Measurements from ENCODE around the gene PCLAF. TPM values are rescaled to one million over a fixed set of nuclear protein-coding genes. Genes with fewer than 3 reads are reported as not detected.
A peak's percentile ranks its signal among the peaks of the same experiment; 100 is the strongest.
"Not testable (repeated sequence)": the region's sequence is repeated elsewhere in the genome, so short reads cannot be mapped to it uniquely, and the experiment has no call there.

PCLAF gene
- total and polyA plus RNA-seq, 3 experiments from 2014 or later = 84.4 to 90.3 TPM; not detected in 1

DNA sequence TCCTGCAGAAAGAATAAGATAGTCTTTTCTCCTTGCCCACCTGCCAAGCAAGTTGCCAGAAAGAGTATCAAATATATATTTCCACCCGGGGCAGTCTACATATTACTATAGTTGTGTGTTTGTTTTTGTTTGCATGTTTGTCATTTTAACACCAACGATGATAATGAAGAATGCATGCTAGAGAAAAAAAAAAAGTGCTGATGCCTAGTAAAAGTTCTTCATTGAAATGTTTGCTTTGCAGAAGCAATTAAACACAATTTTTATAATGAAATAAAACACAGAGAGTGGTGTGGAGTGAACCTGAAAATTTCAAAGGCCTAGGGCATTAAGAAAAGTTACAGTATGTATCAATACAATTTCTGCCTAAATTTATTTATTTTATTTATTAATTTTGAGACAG, 2.5 kb upstream of the PCLAF start:
- no peak for DNase-seq
- CTCF ChIA-PET = no interaction called here
- peaks cover 0 to 8% (median 2%) of the 10 kb centered on the region in 3 donors for H3K36me3 Mint-ChIP-seq
- Histone ChIP-seq H3K9me3 (ENCODE audit: low read length) (no peaks in the 10 kb centered on the region), H3K36me3 (ENCODE audit: insufficient read depth, low read length) (no peaks in the 10 kb centered on the region), H3K4me1 (ENCODE audit: insufficient read depth, low read length) (peaks cover 19% of the 10 kb centered on the region), H3K27ac (ENCODE audit: low read depth, low read length) (no peak overlapping the region), H3K4me3 (ENCODE audit: low read length) (no peak overlapping the region), H3K27me3 (ENCODE audit: insufficient read depth, low read length, poor library complexity, severe bottlenecking) (no peaks in the 10 kb centered on the region)
- H3K9me3 Mint-ChIP-seq = no peaks in the 10 kb centered on the region
- POLR2A ChIA-PET = no interaction called here
- peaks cover 26 to 38% (median 30%) of the 10 kb centered on the region in 3 donors for H3K4me1 Mint-ChIP-seq
- H3K27me3 Mint-ChIP-seq = peaks cover 0 to 1% of the 10 kb centered on the region in 2 donors
- no peak overlapping the region for H3K27ac Mint-ChIP-seq
- H3K4me3 Mint-ChIP-seq = peak overlapping the region in 1 of 7 donors; percentile 46

DNA sequence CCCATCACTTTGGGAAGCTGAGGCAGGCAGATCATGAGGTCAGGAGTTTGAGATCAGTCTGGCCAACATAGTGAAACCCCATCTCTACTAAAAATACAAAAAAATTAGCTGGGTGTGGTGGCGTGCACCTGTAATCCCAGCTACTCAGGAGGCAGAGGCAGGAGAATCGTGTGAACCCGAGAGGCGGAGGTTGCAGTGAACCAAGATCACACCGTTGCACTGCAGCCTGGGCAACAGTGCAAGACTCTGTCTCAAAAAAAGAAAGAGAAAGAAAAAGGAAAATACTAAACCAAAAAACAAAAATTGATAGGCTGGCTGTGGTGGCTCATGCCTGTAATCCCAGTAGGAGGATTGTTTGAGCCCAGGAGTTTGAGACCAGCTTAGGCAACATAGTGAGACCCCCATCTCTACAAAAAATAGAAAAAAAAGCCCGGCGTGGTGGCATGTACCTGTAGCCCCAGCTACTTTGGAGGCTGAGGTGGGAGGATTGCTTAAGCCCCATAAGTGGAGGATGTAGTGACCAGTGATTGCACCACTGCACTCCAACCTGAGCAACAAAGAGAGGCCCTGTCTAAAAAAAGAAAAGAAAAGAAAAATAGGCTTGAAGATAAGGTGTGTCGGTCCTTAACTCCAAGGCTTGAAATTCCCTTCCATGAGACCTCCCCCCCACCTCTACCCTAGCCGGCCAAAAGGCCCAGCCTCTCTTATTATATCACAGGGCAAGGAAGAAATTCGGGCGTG, 941 bp downstream of the PCLAF start:
- DNase-seq; H3K36me3 ChIP-seq (ENCODE audit: insufficient read depth, low read length); H3K27ac Mint-ChIP-seq; H3K27me3 ChIP-seq (ENCODE audit: insufficient read depth, low read length, poor library complexity, severe bottlenecking); POLR2A ChIA-PET; H3K9me3 ChIP-seq (ENCODE audit: low read length); H3K36me3 Mint-ChIP-seq; CTCF ChIA-PET; H3K9me3 Mint-ChIP-seq; H3K27me3 Mint-ChIP-seq; H3K4me1 ChIP-seq (ENCODE audit: insufficient read depth, low read length): not testable (repeated sequence)
- H3K27ac ChIP-seq (ENCODE audit: low read depth, low read length) = peak overlapping the region; percentile 71
- Mint-ChIP-seq H3K4me3 (peak overlapping the region; percentile 86 to 98 (median 93)), H3K4me1 (peaks cover 16 to 25% (median 18%) of the 10 kb centered on the region in 3 donors)
- H3K4me3 ChIP-seq (ENCODE audit: low read length) = peak overlapping the region; percentile 57

DNA sequence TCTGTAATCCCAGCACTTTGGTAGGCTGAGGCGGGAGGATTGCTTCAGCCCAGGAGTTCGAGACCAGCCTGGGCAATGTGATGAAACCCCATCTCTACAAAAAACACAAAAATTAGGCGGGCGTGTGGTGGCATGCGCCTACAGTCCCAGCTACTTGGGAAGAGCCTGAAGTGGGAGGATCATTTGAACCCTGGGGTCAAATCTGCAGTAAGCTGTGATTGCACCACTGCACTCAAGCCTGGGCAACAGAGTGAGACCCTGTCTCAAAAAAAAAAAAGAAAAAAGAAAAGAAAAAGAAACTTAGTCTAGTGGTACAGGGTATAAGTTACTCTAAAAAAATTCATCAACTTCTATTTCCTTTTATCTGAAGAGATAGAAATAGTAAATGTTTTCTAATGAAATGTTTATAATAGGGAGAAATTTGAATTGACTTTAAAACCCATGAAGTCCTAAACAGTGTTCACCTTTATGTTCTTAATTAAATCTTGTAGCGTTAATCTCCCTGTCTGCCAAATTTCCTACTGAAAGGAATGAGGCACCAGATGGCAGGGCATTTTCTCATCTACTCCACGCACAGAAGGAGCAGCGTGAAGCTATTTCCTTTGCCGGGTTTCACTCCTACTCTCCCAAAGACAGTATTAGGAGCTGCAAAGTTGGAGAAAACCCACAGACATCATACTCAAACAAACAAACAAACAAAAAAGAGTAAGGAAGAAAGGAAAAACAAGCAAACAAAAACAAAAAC, 1.9 kb downstream of the PCLAF start:
- CTCF ChIA-PET = no interaction called here
- H3K4me3 ChIP-seq (ENCODE audit: low read length) = no peak overlapping the region

DNA sequence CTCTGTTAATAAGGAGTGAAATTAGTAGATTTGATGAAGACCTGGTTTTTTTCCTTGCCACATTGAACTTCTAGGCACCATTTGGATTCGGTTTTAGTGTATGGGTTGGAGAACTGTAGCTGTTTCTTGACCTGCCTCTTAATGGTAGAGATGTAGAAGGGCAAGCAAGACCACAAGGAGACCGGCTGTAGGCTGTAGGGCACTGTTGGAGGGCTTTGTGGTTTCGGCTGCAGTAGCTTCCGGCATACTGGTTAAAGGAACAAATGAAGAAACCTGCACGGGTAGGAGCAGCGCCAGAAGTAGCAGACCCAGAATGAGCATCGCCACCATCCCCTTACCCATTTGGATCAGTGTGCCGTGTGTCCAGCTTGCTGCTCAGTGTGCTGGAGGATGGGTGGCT, 7.9 kb downstream of the PCLAF start:
- ChIA-PET CTCF (interaction anchor here (0.6 kb wide), 1 partner anchor 167 kb away, joined by 5 read pairs; no protein-coding TSS in a partner anchor), POLR2A (no interaction called here)
- H3K4me1 Mint-ChIP-seq = peaks cover 2 to 11% (median 9%) of the 10 kb centered on the region in 3 donors
- no peaks in the 10 kb centered on the region for H3K9me3 ChIP-seq (ENCODE audit: low read length)
- peak overlapping the region in 5 of 7 donors; percentile 46 to 76 (median 68) for H3K4me3 Mint-ChIP-seq
- peak overlapping the region in 5 of 8 donors; percentile 18 to 86 (median 57) for H3K27ac Mint-ChIP-seq
- DNase-seq = no peak
- no peaks in the 10 kb centered on the region for H3K9me3 Mint-ChIP-seq
- no peaks in the 10 kb centered on the region for H3K4me1 ChIP-seq (ENCODE audit: insufficient read depth, low read length)
- no peak overlapping the region for H3K4me3 ChIP-seq (ENCODE audit: low read length)
- H3K36me3 Mint-ChIP-seq = no peaks in the 10 kb centered on the region
- H3K36me3 ChIP-seq (ENCODE audit: insufficient read depth, low read length) = no peaks in the 10 kb centered on the region
- no peaks in the 10 kb centered on the region for H3K27me3 ChIP-seq (ENCODE audit: insufficient read depth, low read length, poor library complexity, severe bottlenecking)
- no peak overlapping the region for H3K27ac ChIP-seq (ENCODE audit: low read depth, low read length)
- H3K27me3 Mint-ChIP-seq = no peaks in the 10 kb centered on the region

More for the DNA sequence above, 1.9 kb downstream of the PCLAF start:
- POLR2A ChIA-PET = no interaction called here
- peaks cover 16 to 25% (median 18%) of the 10 kb centered on the region in 3 donors for H3K4me1 Mint-ChIP-seq
- peaks cover 0 to 3% (median 0%) of the 10 kb centered on the region in 3 donors for H3K36me3 Mint-ChIP-seq
- H3K36me3 ChIP-seq (ENCODE audit: insufficient read depth, low read length) = no peaks in the 10 kb centered on the region
- no peak overlapping the region for H3K27ac ChIP-seq (ENCODE audit: low read depth, low read length)
- no peaks in the 10 kb centered on the region for H3K9me3 ChIP-seq (ENCODE audit: low read length)
- H3K27me3 Mint-ChIP-seq = peaks cover 0 to 1% of the 10 kb centered on the region in 2 donors
- peak overlapping the region in 3 of 8 donors; percentile 17 to 70 (median 43) for H3K27ac Mint-ChIP-seq
- peaks cover 6% of the 10 kb centered on the region for H3K4me1 ChIP-seq (ENCODE audit: insufficient read depth, low read length)
- H3K27me3 ChIP-seq (ENCODE audit: insufficient read depth, low read length, poor library complexity, severe bottlenecking) = no peaks in the 10 kb centered on the region
- DNase-seq = no peak
- H3K4me3 Mint-ChIP-seq = peak overlapping the region; percentile 48 to 86 (median 59)
- no peaks in the 10 kb centered on the region for H3K9me3 Mint-ChIP-seq

DNA sequence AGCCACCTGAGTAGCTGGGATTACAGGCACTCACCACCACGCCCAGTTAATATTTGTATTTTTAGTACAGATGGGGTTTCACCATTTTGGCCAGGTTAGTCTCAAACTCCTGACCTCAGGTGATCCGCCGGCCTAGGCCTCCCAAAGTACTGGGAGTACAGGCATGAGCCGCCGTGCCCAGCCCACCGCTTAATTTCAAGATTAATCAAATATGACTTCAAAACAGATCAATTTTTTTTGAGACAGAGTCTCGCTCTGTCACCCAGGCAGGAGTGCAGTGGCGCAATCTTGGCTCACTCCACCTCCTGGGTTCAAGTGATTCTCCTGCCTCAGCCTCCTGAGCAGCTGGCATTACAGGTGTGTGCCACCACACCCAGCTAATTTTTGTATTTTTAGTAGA, 9.9 kb downstream of the PCLAF start:
- H3K27ac ChIP-seq (ENCODE audit: low read depth, low read length); H3K36me3 ChIP-seq (ENCODE audit: insufficient read depth, low read length); H3K9me3 ChIP-seq (ENCODE audit: low read length); DNase-seq; H3K27me3 ChIP-seq (ENCODE audit: insufficient read depth, low read length, poor library complexity, severe bottlenecking); CTCF ChIA-PET; H3K9me3 Mint-ChIP-seq; H3K4me3 Mint-ChIP-seq; H3K27me3 Mint-ChIP-seq; H3K36me3 Mint-ChIP-seq; POLR2A ChIA-PET; H3K27ac Mint-ChIP-seq; H3K4me1 ChIP-seq (ENCODE audit: insufficient read depth, low read length); H3K4me3 ChIP-seq (ENCODE audit: low read length): not testable (repeated sequence)
- peaks cover 2 to 11% (median 9%) of the 10 kb centered on the region in 3 donors for H3K4me1 Mint-ChIP-seq

DNA sequence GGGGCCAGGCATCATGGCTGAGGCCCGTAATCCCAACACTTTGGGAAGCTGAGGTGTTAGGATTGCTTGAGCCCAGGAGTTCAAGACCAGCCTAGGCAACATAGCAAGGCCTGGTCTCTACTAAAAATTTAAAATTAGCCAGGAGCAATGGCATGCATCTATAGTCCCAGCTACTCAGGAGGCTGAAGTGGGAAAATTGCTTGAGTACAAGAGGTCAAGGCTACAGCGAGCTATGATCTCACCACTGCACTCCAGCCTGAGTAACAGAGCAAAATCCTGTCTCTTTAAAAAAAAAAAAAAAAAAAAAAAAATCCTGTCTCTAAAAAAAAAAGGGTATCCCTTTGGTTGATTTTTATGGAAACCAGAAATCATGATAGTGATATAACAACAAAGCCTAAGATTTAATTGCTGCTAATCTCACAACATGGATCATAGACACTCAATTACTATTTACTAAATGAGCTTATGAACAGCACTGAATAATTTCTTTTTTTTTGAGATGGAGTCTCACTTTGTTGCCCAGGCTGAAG, 12.1 kb downstream of the PCLAF start:
- H3K9me3 Mint-ChIP-seq = no peaks in the 10 kb centered on the region
- CTCF ChIA-PET = interaction anchor here (0.7 kb wide), 2 partner anchors 259 to 262 kb away, joined by 3 to 5 read pairs; no protein-coding TSS in a partner anchor
- H3K4me1 Mint-ChIP-seq = peaks cover 2 to 11% (median 9%) of the 10 kb centered on the region in 3 donors
- no peak overlapping the region for H3K4me3 Mint-ChIP-seq
- H3K27ac Mint-ChIP-seq = peak overlapping the region in 1 of 8 donors; percentile 38
- no peak for DNase-seq
- Histone ChIP-seq H3K9me3 (ENCODE audit: low read length) (no peaks in the 10 kb centered on the region), H3K4me3 (ENCODE audit: low read length) (no peak overlapping the region), H3K4me1 (ENCODE audit: insufficient read depth, low read length) (no peaks in the 10 kb centered on the region), H3K27me3 (ENCODE audit: insufficient read depth, low read length, poor library complexity, severe bottlenecking) (no peaks in the 10 kb centered on the region), H3K36me3 (ENCODE audit: insufficient read depth, low read length) (no peaks in the 10 kb centered on the region), H3K27ac (ENCODE audit: low read depth, low read length) (no peak overlapping the region)
- POLR2A ChIA-PET = interaction anchor here (0.7 kb wide), 1 partner anchor 246 kb away, joined by 8 read pairs; no protein-coding TSS in a partner anchor
- no peaks in the 10 kb centered on the region for H3K27me3 Mint-ChIP-seq
- H3K36me3 Mint-ChIP-seq = no peaks in the 10 kb centered on the region

DNA sequence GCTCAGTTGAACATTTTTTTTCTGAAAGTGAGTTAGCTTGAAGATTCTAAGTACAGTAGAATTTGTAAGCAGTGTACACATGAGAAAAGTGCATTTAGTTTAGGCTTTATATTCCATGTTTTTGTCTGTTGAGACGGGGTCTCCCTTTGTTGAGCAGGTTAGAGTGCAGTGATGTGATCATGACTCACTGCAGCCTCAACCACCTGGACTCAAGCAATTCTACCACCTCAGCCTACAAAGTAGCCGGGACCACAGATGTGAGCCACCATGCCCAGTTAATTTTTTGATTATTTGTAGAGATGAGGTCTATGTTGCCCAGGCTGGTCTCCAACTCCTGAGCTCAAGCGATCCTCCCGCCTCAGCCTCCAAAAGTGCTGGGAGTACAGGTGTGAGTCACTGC, 20.0 kb downstream of the PCLAF start:
- DNase-seq = no peak
- H3K27me3 ChIP-seq (ENCODE audit: insufficient read depth, low read length, poor library complexity, severe bottlenecking) = no peaks in the 10 kb centered on the region
- no peaks in the 10 kb centered on the region for H3K27me3 Mint-ChIP-seq
- POLR2A ChIA-PET = no interaction called here
- CTCF ChIA-PET = interaction anchor here (1.6 kb wide), 1 partner anchor 21 kb away, joined by 3 read pairs; no protein-coding TSS in a partner anchor
- H3K4me1 ChIP-seq (ENCODE audit: insufficient read depth, low read length) = peaks cover 5% of the 10 kb centered on the region
- H3K9me3 ChIP-seq (ENCODE audit: low read length) = no peaks in the 10 kb centered on the region
- no peak overlapping the region for H3K27ac ChIP-seq (ENCODE audit: low read depth, low read length)
- H3K36me3 ChIP-seq (ENCODE audit: insufficient read depth, low read length) = no peaks in the 10 kb centered on the region
- no peak overlapping the region for H3K4me3 Mint-ChIP-seq
- peaks cover 5% of the 10 kb centered on the region in 3 donors for H3K4me1 Mint-ChIP-seq
- H3K27ac Mint-ChIP-seq = peak overlapping the region in 2 of 8 donors; percentile 6 to 21
- H3K9me3 Mint-ChIP-seq = no peaks in the 10 kb centered on the region
- H3K36me3 Mint-ChIP-seq = peaks cover 0 to 2% (median 0%) of the 10 kb centered on the region in 3 donors
- no peak overlapping the region for H3K4me3 ChIP-seq (ENCODE audit: low read length)

DNA sequence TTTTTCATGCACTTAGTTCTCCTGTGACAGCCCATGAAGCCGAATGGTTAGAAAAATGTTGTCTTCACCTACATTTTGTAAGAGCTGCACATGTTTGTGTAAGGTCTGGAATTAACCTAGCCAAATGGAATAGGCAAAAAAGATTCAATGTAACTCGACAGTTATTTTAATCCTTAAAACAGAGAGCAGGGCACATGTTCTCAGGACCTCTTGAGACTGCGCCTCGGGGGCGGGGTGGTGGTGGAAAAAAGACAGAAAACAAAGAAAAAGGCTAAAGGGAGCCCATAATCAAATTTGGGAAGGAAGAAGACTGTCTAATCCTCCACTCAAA, 24.6 kb downstream of the PCLAF start:
- no peaks in the 10 kb centered on the region for H3K9me3 Mint-ChIP-seq
- Histone ChIP-seq H3K27me3 (ENCODE audit: insufficient read depth, low read length, poor library complexity, severe bottlenecking) (no peaks in the 10 kb centered on the region), H3K36me3 (ENCODE audit: insufficient read depth, low read length) (no peaks in the 10 kb centered on the region), H3K9me3 (ENCODE audit: low read length) (no peaks in the 10 kb centered on the region), H3K4me1 (ENCODE audit: insufficient read depth, low read length) (peaks cover 14% of the 10 kb centered on the region), H3K4me3 (ENCODE audit: low read length) (peak overlapping the region; percentile 89), H3K27ac (ENCODE audit: low read depth, low read length) (peak overlapping the region; percentile 79)
- DNase-seq = no peak
- peaks cover 0 to 14% (median 0%) of the 10 kb centered on the region in 3 donors for H3K36me3 Mint-ChIP-seq
- ChIA-PET POLR2A (interaction anchor here (0.8 kb wide), 1 partner anchor 31 kb away, joined by 4 read pairs; the partner anchor contains the start of gene TRIP4), CTCF (no interaction called here)
- H3K4me3 Mint-ChIP-seq = peak overlapping the region; percentile 92 to 99 (median 95)
- no peaks in the 10 kb centered on the region for H3K27me3 Mint-ChIP-seq
- peak overlapping the region; percentile 9 to 95 (median 93) for H3K27ac Mint-ChIP-seq
- H3K4me1 Mint-ChIP-seq = peaks cover 19 to 22% (median 20%) of the 10 kb centered on the region in 3 donors
